Vagina (tissue), 2 donors: ENCODE measurements around the gene GOLGA6L7. TPM values are rescaled to one million over a fixed set of nuclear protein-coding genes. Genes with fewer than 3 reads are reported as not detected.

Experiments used
- DNase-seq, 2 donors: peaks; one replicate each; pipeline ENCODE4 v3.0.0-alpha.2; 2017; ENCODE audit errors: extremely low spot score in 2 of 2
- H3K27ac ChIP-seq: fragments of 200-600 bp; sonication (generic); one replicate; pipeline ENCODE4 v1.5.1; 2019
- H3K27me3 ChIP-seq: fragments of 200-600 bp; sonication (generic); one replicate; pipeline ENCODE4 v1.5.1; 2019
- H3K36me3 ChIP-seq, 2 donors: fragments of 200-600 bp; sonication (generic); one replicate each; pipeline ENCODE4 v1.5.1; 2017 to 2019
- H3K4me1 ChIP-seq: fragments of 200-600 bp; sonication (generic); one replicate; pipeline ENCODE4 v1.5.1; 2019
- H3K4me3 ChIP-seq, 2 donors: fragments of 200-600 bp; sonication (generic); 1 replicate in 1 of 2; 2 replicates in 1 of 2; pipeline ENCODE4 v1.5.1; 2016 to 2019
- H3K9me3 ChIP-seq: fragments of 200-600 bp; sonication (generic); one replicate; pipeline ENCODE4 v1.5.1; 2019
- CTCF ChIP-seq, 3 experiments: fragments of 450-650 bp in 2 of 3; fragments of 200-600 bp in 1 of 3; sonication (generic) in 1 of 3; IDR thresholded peaks; one replicate each; pipeline ENCODE4 v1.5.1; 2017 to 2019; ENCODE audit warnings: antibody characterized with exemption in 3 of 3, mild to moderate bottlenecking in 2 of 3, moderate library complexity in 2 of 3
- POLR2A ChIP-seq, 2 donors: fragments of 450-650 bp; IDR thresholded peaks; one replicate each; pipeline ENCODE4 v1.6.1; 2017; ENCODE audit warnings: antibody characterized with exemption in 2 of 2, mild to moderate bottlenecking in 2 of 2, moderate library complexity in 2 of 2
- POLR2AphosphoS5 ChIP-seq, 2 donors: sonication (generic); formaldehyde crosslinking; IDR thresholded peaks; one replicate each; pipeline ENCODE4 v1.9.0; 2017; ENCODE audit warnings: antibody characterized with exemption in 2 of 2, mild to moderate bottlenecking in 2 of 2, low read depth in 1 of 2; ENCODE audit not compliant: insufficient read depth in 1 of 2
- intact Hi-C: fragments of 100-400 bp; cut with DNase I; formaldehyde crosslinking; loops from one replicate; pipeline ENCODE4 v1.15.1; 2023
- total RNA-seq: library from RNA; depleted of rRNA; stranded (reverse); fragments of >200 nt; gene quantifications from one replicate; pipeline ENCODE4 v1.2.3, GENCODE V29; 2016

GOLGA6L7 gene
- total RNA-seq, 1 donor from 2014 or later: not detected

GRCh38 chr15:28881170-28881569 lies 32.7 kb upstream of the GOLGA6L7 start:
- H3K4me1 ChIP-seq: peaks cover 6% of the 10 kb centered on the region

GRCh38 chr15:28880680-28881079 lies 32.2 kb upstream of the GOLGA6L7 start:
- H3K27ac ChIP-seq: no peak overlapping the region
- DNase-seq: no peak
- no peak overlapping the region for H3K4me3 ChIP-seq
- TF ChIP-seq POLR2AphosphoS5 (IDR thresholded peaks at IDR 0.05; ENCODE audit: insufficient read depth in 1 of 2, low read depth in 1 of 2): no peak
- no peaks in the 10 kb centered on the region for H3K9me3 ChIP-seq
- H3K4me1 ChIP-seq: peaks cover 6% of the 10 kb centered on the region
- H3K27me3 ChIP-seq: no peaks in the 10 kb centered on the region
- intact Hi-C loops: no loop called here
- H3K36me3 ChIP-seq: no peaks in the 10 kb centered on the region

More at GRCh38 chr15:28881170-28881569, 32.7 kb upstream of the GOLGA6L7 start:
- intact Hi-C loops: no loop called here
- Histone ChIP-seq H3K9me3 (no peaks in the 10 kb centered on the region), H3K4me3 (no peak overlapping the region), H3K36me3 (no peaks in the 10 kb centered on the region), H3K27ac (no peak overlapping the region), H3K27me3 (no peaks in the 10 kb centered on the region)
- DNase-seq: no peak
- TF ChIP-seq POLR2A (IDR thresholded peaks at IDR 0.05): no peak
- no peak for TF ChIP-seq CTCF (IDR thresholded peaks at IDR 0.05)
- TF ChIP-seq POLR2AphosphoS5 (IDR thresholded peaks at IDR 0.05; ENCODE audit: insufficient read depth in 1 of 2, low read depth in 1 of 2): no peak

- Histone ChIP-seq H3K36me3 (no peaks in the 10 kb centered on the region), H3K27me3 (no peaks in the 10 kb centered on the region), H3K27ac (no peak overlapping the region), H3K4me3 (no peak overlapping the region), H3K9me3 (no peaks in the 10 kb centered on the region), H3K4me1 (no peaks in the 10 kb centered on the region)
- intact Hi-C loops: no loop called here
- DNase-seq: no peak
- TF ChIP-seq POLR2AphosphoS5 (IDR thresholded peaks at IDR 0.05; ENCODE audit: insufficient read depth in 1 of 2, low read depth in 1 of 2) (no peak), POLR2A (IDR thresholded peaks at IDR 0.05) (no peak), CTCF (IDR thresholded peaks at IDR 0.05) (no peak)
Measured at GRCh38 chr15:28879551-28879950, 31.1 kb upstream of the GOLGA6L7 start.

- DNase-seq: no peak
- H3K4me1 ChIP-seq: no peaks in the 10 kb centered on the region
- no peak overlapping the region for H3K27ac ChIP-seq
- TF ChIP-seq CTCF (IDR thresholded peaks at IDR 0.05): no peak
- TF ChIP-seq POLR2AphosphoS5 (IDR thresholded peaks at IDR 0.05; ENCODE audit: insufficient read depth in 1 of 2, low read depth in 1 of 2): no peak
- TF ChIP-seq POLR2A (IDR thresholded peaks at IDR 0.05): no peak
- H3K9me3 ChIP-seq: no peaks in the 10 kb centered on the region
- no peaks in the 10 kb centered on the region for H3K27me3 ChIP-seq
- intact Hi-C loops: no loop called here
- no peak overlapping the region for H3K4me3 ChIP-seq
- no peaks in the 10 kb centered on the region for H3K36me3 ChIP-seq
Measured at GRCh38 chr15:28878209-28878608, 29.8 kb upstream of the GOLGA6L7 start.

GRCh38 chr15:28876845-28877185 lies 28.4 kb upstream of the GOLGA6L7 start:
- TF ChIP-seq POLR2AphosphoS5 (IDR thresholded peaks at IDR 0.05; ENCODE audit: insufficient read depth in 1 of 2, low read depth in 1 of 2) (no peak), POLR2A (IDR thresholded peaks at IDR 0.05) (no peak), CTCF (IDR thresholded peaks at IDR 0.05) (no peak)
- no peaks in the 10 kb centered on the region for H3K36me3 ChIP-seq
- no peaks in the 10 kb centered on the region for H3K4me1 ChIP-seq
- H3K4me3 ChIP-seq: no peak overlapping the region
- H3K27ac ChIP-seq: no peak overlapping the region
- intact Hi-C loops: no loop called here
- no peak for DNase-seq
- no peaks in the 10 kb centered on the region for H3K9me3 ChIP-seq
- H3K27me3 ChIP-seq: no peaks in the 10 kb centered on the region
